GM23338 (cell line): ENCODE measurements around the gene DSC2. TPM values are rescaled to one million over a fixed set of nuclear protein-coding genes. Genes with fewer than 3 reads are reported as not detected.

ENCODE experiments used
- CREB1 ChIP-seq: fragments of 250-450 bp; sonication (Bioruptor Pico); IDR thresholded peaks from 2 replicates; pipeline ENCODE4 v1.5.0; 2020; ENCODE audit warnings: low read depth, mild to moderate bottlenecking, moderate library complexity
- CTCF ChIP-seq, 2 experiments: fragments of 200-600 bp in 1 of 2; sonication (generic) in 1 of 2; conservative IDR thresholded peaks; 2 replicates each; pipeline versions ENCODE4 v1.5.1 to v1.6.1; 2016 to 2017; ENCODE audit warnings: antibody characterized with exemption in 2 of 2, low read depth in 2 of 2, mild to moderate bottlenecking in 2 of 2, moderate library complexity in 1 of 2
- ETS1 ChIP-seq: IDR thresholded peaks from 2 replicates; pipeline ENCODE4 v1.6.1; 2016; ENCODE audit warnings: antibody characterized with exemption
- EZH2 ChIP-seq: fragments of 200-600 bp; sonication (generic); IDR thresholded peaks from one replicate; pipeline ENCODE4 v1.8.0; 2017; ENCODE audit warnings: antibody characterized with exemption, mild to moderate bottlenecking, low read depth; ENCODE audit not compliant: unreplicated experiment
- EZH2phosphoT487 ChIP-seq: fragments of 200-600 bp; sonication (generic); IDR thresholded peaks from one replicate; pipeline ENCODE4 v1.8.1; 2018; ENCODE audit warnings: antibody characterized with exemption; ENCODE audit not compliant: unreplicated experiment
- JUNB ChIP-seq: IDR thresholded peaks from one replicate; pipeline ENCODE4 v1.6.1; 2016; ENCODE audit warnings: antibody characterized with exemption; ENCODE audit not compliant: unreplicated experiment
- NANOG ChIP-seq: IDR thresholded peaks from 2 replicates; pipeline ENCODE4 v1.6.1; 2016; ENCODE audit warnings: antibody characterized with exemption, borderline replicate concordance
- ZNF114 ChIP-seq: fragments of 250-450 bp; sonication (Bioruptor Pico); IDR thresholded peaks from 2 replicates; pipeline ENCODE4 v1.5.0; 2020; ENCODE audit warnings: mild to moderate bottlenecking, moderate library complexity
- ZNF331 ChIP-seq: fragments of 250-450 bp; sonication (Bioruptor Pico); IDR thresholded peaks from 2 replicates; pipeline ENCODE4 v1.5.0; 2020; ENCODE audit warnings: low read depth, mild to moderate bottlenecking, moderate library complexity
- ZNF462 ChIP-seq: fragments of 250-450 bp; sonication (Bioruptor Pico); IDR thresholded peaks from 2 replicates; pipeline ENCODE4 v1.5.0; 2020; ENCODE audit warnings: mild to moderate bottlenecking, moderate library complexity
- polyA plus RNA-seq: library from polyadenylated mRNA; unstranded; fragments of >200 nt; fragmentation: Nextera tagmentation; extraction: Ambion mirVana; gene quantifications from 2 replicates; pipeline ENCODE4 v1.2.1, GENCODE V29; 2016
- total RNA-seq: library from RNA; depleted of rRNA; stranded (reverse); fragments of >200 nt; shearing (Covaris generic); gene quantifications from 2 replicates; pipeline ENCODE4 v1.2.3, GENCODE V29; 2014

Gene DSC2
- total and polyA plus RNA-seq, 2 experiments from 2014 or later = 10.5 to 20.4 TPM

GRCh38 chr18:31100436-31101182, 1.6 kb downstream of the DSC2 start (continued):
- TF ChIP-seq ZNF462 (no peak), ZNF114 (CRISPR knock-in tag) (no peak), ETS1 (no peak), CTCF (conservative IDR thresholded peaks at IDR 0.05; ENCODE audit: low read depth in 2 of 2) (no peak), ZNF331 (CRISPR knock-in tag) (no peak), JUNB (no peak), CREB1 (no peak), EZH2 (no peak), NANOG (no peak), EZH2phosphoT487 (no peak)
